H9 (cell line): ENCODE data around the gene COMP. TPM values are rescaled to one million over a fixed set of nuclear protein-coding genes. Genes with fewer than 3 reads are reported as not detected.

ENCODE experiments used
- DNase-seq: peaks from one replicate; pipeline ENCODE4 v3.0.0-alpha.2; 2017
- H2AFZ ChIP-seq: one replicate; pipeline ENCODE4 v1.6.1; 2013; ENCODE audit warnings: mild to moderate bottlenecking, low read length, control low read depth, moderate library complexity
- H2AK5ac ChIP-seq: 2 replicates; pipeline ENCODE4 v1.6.1; 2013; ENCODE audit warnings: low read length, control low read depth, mixed read lengths; ENCODE audit not compliant: insufficient read length
- H2BK120ac ChIP-seq: one replicate; pipeline ENCODE4 v1.6.1; 2013; ENCODE audit warnings: low read depth, mild to moderate bottlenecking, low read length, control low read depth, inconsistent platforms; ENCODE audit not compliant: poor library complexity, severe bottlenecking
- H2BK12ac ChIP-seq: 2 replicates; pipeline ENCODE4 v1.6.1; 2013; ENCODE audit warnings: low read length, control low read depth, mixed read lengths, low read depth; ENCODE audit not compliant: insufficient read length
- H2BK15ac ChIP-seq: 2 replicates; pipeline ENCODE4 v1.6.1; 2013; ENCODE audit warnings: low read depth, low read length, control low read depth
- H2BK20ac ChIP-seq: one replicate; pipeline ENCODE4 v1.6.1; 2013; ENCODE audit warnings: low read depth, mild to moderate bottlenecking, low read length, control low read depth, inconsistent platforms; ENCODE audit not compliant: poor library complexity, severe bottlenecking
- H2BK5ac ChIP-seq: 2 replicates; pipeline ENCODE4 v1.6.1; 2013; ENCODE audit warnings: low read length, control low read depth, mixed read lengths; ENCODE audit not compliant: insufficient read length
- H3K14ac ChIP-seq: 2 replicates; pipeline ENCODE4 v1.6.1; 2013; ENCODE audit warnings: low read length, control low read depth; ENCODE audit not compliant: insufficient read depth
- H3K18ac ChIP-seq: 2 replicates; pipeline ENCODE4 v1.6.1; 2013; ENCODE audit warnings: low read depth, mild to moderate bottlenecking, mixed read lengths, low read length, control low read depth; ENCODE audit not compliant: insufficient read length
- H3K23ac ChIP-seq: 2 replicates; pipeline ENCODE4 v1.6.1; 2013; ENCODE audit warnings: low read length, control low read depth, mixed read lengths, low read depth; ENCODE audit not compliant: insufficient read length
- H3K23me2 ChIP-seq: 2 replicates; pipeline ENCODE4 v1.6.1; 2013; ENCODE audit warnings: low read depth, mild to moderate bottlenecking, mixed read lengths, low read length, control low read depth; ENCODE audit not compliant: insufficient read length, poor library complexity, severe bottlenecking
- H3K27ac ChIP-seq: 2 replicates; pipeline ENCODE4 v1.5.1; 2013; ENCODE audit warnings: low read length, control low read depth, mixed read lengths, low read depth; ENCODE audit not compliant: insufficient read length
- H3K27me3 ChIP-seq: 2 replicates; pipeline ENCODE4 v1.6.1; 2013; ENCODE audit warnings: low read length, control low read depth, inconsistent platforms; ENCODE audit not compliant: insufficient read depth
- H3K4ac ChIP-seq: 2 replicates; pipeline ENCODE4 v1.6.1; 2013; ENCODE audit warnings: low read depth, mild to moderate bottlenecking, control low read depth, inconsistent platforms, low read length, moderate library complexity
- H3K4me1 ChIP-seq: 2 replicates; pipeline ENCODE4 v1.6.1; 2013; ENCODE audit warnings: low read length, control low read depth, inconsistent platforms; ENCODE audit not compliant: insufficient read depth
- H3K4me2 ChIP-seq: 2 replicates; pipeline ENCODE4 v1.6.1; 2013; ENCODE audit warnings: low read length, control low read depth, mixed read lengths; ENCODE audit not compliant: insufficient read length, insufficient read depth
- H3K56ac ChIP-seq: 2 replicates; pipeline ENCODE4 v1.6.1; 2013; ENCODE audit warnings: low read depth, mild to moderate bottlenecking, mixed read lengths, low read length, control low read depth; ENCODE audit not compliant: insufficient read length
- H3K79me1 ChIP-seq: 2 replicates; pipeline ENCODE4 v1.6.1; 2013; ENCODE audit warnings: low read depth, mild to moderate bottlenecking, moderate library complexity, low read length, control low read depth, inconsistent platforms; ENCODE audit not compliant: insufficient read depth, poor library complexity, severe bottlenecking
- H3K79me2 ChIP-seq: 2 replicates; pipeline ENCODE4 v1.6.1; 2013; ENCODE audit warnings: low read length, control low read depth, inconsistent platforms; ENCODE audit not compliant: insufficient read depth
- H3K9ac ChIP-seq: 2 replicates; pipeline ENCODE4 v1.6.1; 2013; ENCODE audit warnings: low read length, control low read depth, mixed read lengths; ENCODE audit not compliant: insufficient read length; ENCODE audit errors: extremely low read depth
- H3K9me3 ChIP-seq: one replicate; pipeline ENCODE4 v1.6.1; 2013; ENCODE audit warnings: low read depth, low read length, inconsistent platforms; ENCODE audit not compliant: control insufficient read depth
- H3T11ph ChIP-seq: one replicate; pipeline ENCODE4 v1.6.1; 2013; ENCODE audit warnings: mild to moderate bottlenecking, low read length, control low read depth, inconsistent platforms
- H4K20me1 ChIP-seq: one replicate; pipeline ENCODE4 v1.6.1; 2013; ENCODE audit not compliant: control insufficient read depth, insufficient read length, insufficient read depth
- H4K5ac ChIP-seq: 2 replicates; pipeline ENCODE4 v1.6.1; 2013; ENCODE audit warnings: low read depth, mild to moderate bottlenecking, mixed read lengths, low read length, control low read depth; ENCODE audit not compliant: insufficient read length
- H4K8ac ChIP-seq: replicated peaks from 2 replicates; pipeline ENCODE4 v1.6.1; 2013; ENCODE audit warnings: low read length, control low read depth, mixed read lengths, low read depth; ENCODE audit not compliant: insufficient read length
- H4K91ac ChIP-seq: 2 replicates; pipeline ENCODE4 v1.6.1; 2013; ENCODE audit warnings: low read depth, mild to moderate bottlenecking, moderate library complexity, mixed read lengths, low read length, control low read depth; ENCODE audit not compliant: insufficient read length
- H3K27ac Mint-ChIP-seq, 3 experiments: 2 replicates in 2 of 3; 3 replicates in 1 of 3; pipeline ENCODE4 v1.8.0; 2020 to 2021; ENCODE audit warnings: mixed read lengths in 3 of 3, mild to moderate bottlenecking in 1 of 3, moderate library complexity in 1 of 3
- H3K27me3 Mint-ChIP-seq: 2 replicates; pipeline ENCODE4 v1.8.0; 2021; ENCODE audit warnings: low read depth, mild to moderate bottlenecking, moderate library complexity, mixed read lengths
- H3K36me3 Mint-ChIP-seq, 3 experiments: 2 replicates in 2 of 3; 3 replicates in 1 of 3; pipeline ENCODE4 v1.8.0; 2020 to 2021; ENCODE audit warnings: low read depth in 3 of 3, mixed read lengths in 3 of 3; ENCODE audit not compliant: insufficient read depth in 1 of 3
- H3K4me1 Mint-ChIP-seq, 2 experiments: 2 replicates each; pipeline ENCODE4 v1.8.0; 2020; ENCODE audit warnings: mixed read lengths in 2 of 2
- H3K4me3 Mint-ChIP-seq, 2 experiments: 2 replicates in 1 of 2; 3 replicates in 1 of 2; pipeline ENCODE4 v1.8.0; 2020 to 2021; ENCODE audit warnings: mild to moderate bottlenecking in 2 of 2, mixed read lengths in 2 of 2, moderate library complexity in 1 of 2
- H3K9me3 Mint-ChIP-seq, 2 experiments: 2 replicates in 1 of 2; 3 replicates in 1 of 2; pipeline ENCODE4 v1.8.0; 2020; ENCODE audit warnings: mild to moderate bottlenecking in 2 of 2, mixed read lengths in 2 of 2, moderate library complexity in 1 of 2
- CTCF ChIP-seq: fragments of 200-600 bp; sonication (generic); conservative IDR thresholded peaks from 3 replicates; pipeline ENCODE4 v1.8.0; 2021; ENCODE audit warnings: antibody characterized with exemption, mild to moderate bottlenecking
- WGBS: extraction: QIAGEN DNeasy Blood & Tissue Kit; methylation state at CpG from one replicate; pipeline ENCODE4 v1.1.7; 2013; ENCODE audit warnings: missing lambda C conversion rate, low lambda C conversion rate, mixed read lengths; ENCODE audit not compliant: insufficient read length; ENCODE audit errors: extremely low coverage; 5-methylcytosine and 5-hydroxymethylcytosine counted together
- total RNA-seq: library from RNA; stranded (reverse); gene quantifications from 2 replicates; pipeline ENCODE4 v1.2.1, GENCODE V29; 2021

The COMP gene
- total RNA-seq, 1 experiment from 2014 or later = 0.15 TPM

GRCh38 chr19:18778826-18779495, 12.1 kb downstream of the COMP start:
- no peaks in the 10 kb centered on the region for H3K36me3 Mint-ChIP-seq
- Histone ChIP-seq H2BK120ac (no peak overlapping the region), H3K56ac (no peak overlapping the region), H3K79me2 (no peaks in the 10 kb centered on the region), H3K4ac (no peak overlapping the region), H4K8ac (no peak overlapping the region), H2BK5ac (no peak overlapping the region), H3K27ac (no peak overlapping the region), H2BK20ac (no peak overlapping the region), H4K91ac (no peak overlapping the region), H3T11ph (no peak overlapping the region), H3K18ac (no peak overlapping the region), H3K14ac (no peak overlapping the region), H3K4me1 (no peaks in the 10 kb centered on the region), H2BK15ac (no peak overlapping the region), H3K79me1 (no peaks in the 10 kb centered on the region), H3K23me2 (no peaks in the 10 kb centered on the region), H3K9me3 (no peaks in the 10 kb centered on the region), H4K5ac (no peak overlapping the region), H2AK5ac (no peak overlapping the region), H4K20me1 (no peaks in the 10 kb centered on the region), H2AFZ (no peak overlapping the region), H2BK12ac (no peak overlapping the region), H3K27me3 (peaks cover 55% of the 10 kb centered on the region), H3K9ac (no peak overlapping the region), H3K23ac (no peak overlapping the region), H3K4me2 (no peak overlapping the region)
- peaks cover 2 to 9% of the 10 kb centered on the region in 2 experiments; a peak in 1 of 4 replicates for H3K4me1 Mint-ChIP-seq
- WGBS = no CpG with 5 or more reads among the region's 14 CpGs
- H3K9me3 Mint-ChIP-seq = no peaks in the 10 kb centered on the region
- no peak overlapping the region for H3K27ac Mint-ChIP-seq
- no peak for DNase-seq
- H3K4me3 Mint-ChIP-seq = no peak overlapping the region
- no peak for TF ChIP-seq CTCF
- H3K27me3 Mint-ChIP-seq = peaks cover 96% of the 10 kb centered on the region
